ENCODE results near the gene CDC42SE2.

GRCh38 chr5:131431794-131432193, 167.9 kb downstream of the CDC42SE2 start:
- TF ChIP-seq POLR2A (IDR thresholded peaks at IDR 0.05) (no peak), CTCF (IDR thresholded peaks at IDR 0.05) (no peak)
